Karpas-422 (cell line): ENCODE measurements around the gene CCDC138. TPM values are rescaled to one million over a fixed set of nuclear protein-coding genes. Genes with fewer than 3 reads are reported as not detected.
A peak's percentile ranks its signal among the peaks of the same experiment; 100 is the strongest.

Experiments
- DNase-seq: peaks from one replicate; pipeline ENCODE4 v3.0.0-alpha.2; 2015
- H2AFZ ChIP-seq: fragments of 200-600 bp; sonication (generic); 2 replicates; pipeline ENCODE4 v1.6.1; 2014; ENCODE audit warnings: antibody characterized with exemption, low read length, mixed read lengths
- H3K27ac ChIP-seq: fragments of 200-600 bp; sonication (generic); 2 replicates; pipeline ENCODE4 v1.5.1; 2014; ENCODE audit warnings: mild to moderate bottlenecking, low read length, moderate library complexity
- H3K27me3 ChIP-seq: fragments of 200-600 bp; sonication (generic); 2 replicates; pipeline ENCODE4 v1.6.1; 2014; ENCODE audit warnings: low read length, mixed read lengths
- H3K36me3 ChIP-seq: fragments of 200-600 bp; sonication (generic); 2 replicates; pipeline ENCODE4 v1.6.1; 2014; ENCODE audit warnings: low read length, mixed read lengths; ENCODE audit not compliant: insufficient read depth
- H3K4me1 ChIP-seq: fragments of 200-600 bp; sonication (generic); 2 replicates; pipeline ENCODE4 v1.6.1; 2014; ENCODE audit warnings: mild to moderate bottlenecking, low read length, mixed read lengths
- H3K4me2 ChIP-seq: fragments of 200-600 bp; sonication (generic); 2 replicates; pipeline ENCODE4 v1.6.1; 2014; ENCODE audit warnings: low read length, low read depth, mild to moderate bottlenecking; ENCODE audit not compliant: poor library complexity, severe bottlenecking
- H3K4me3 ChIP-seq: fragments of 200-600 bp; sonication (generic); 2 replicates; pipeline ENCODE4 v1.5.1; 2014; ENCODE audit warnings: mild to moderate bottlenecking, antibody characterized with exemption, low read length, mixed read lengths
- H3K79me2 ChIP-seq: fragments of 200-600 bp; sonication (generic); 2 replicates; pipeline ENCODE4 v1.6.1; 2014; ENCODE audit warnings: mild to moderate bottlenecking, low read length, mixed read lengths
- H3K9ac ChIP-seq: fragments of 200-600 bp; sonication (generic); 2 replicates; pipeline ENCODE4 v1.6.0; 2014; ENCODE audit warnings: low read length
- H3K9me2 ChIP-seq: fragments of 200-600 bp; sonication (generic), shearing (Covaris generic); replicated peaks from 2 replicates; pipeline ENCODE4 v1.6.0; 2014; ENCODE audit warnings: mild to moderate bottlenecking, low read length, moderate library complexity; ENCODE audit not compliant: insufficient read depth
- H3K9me3 ChIP-seq: fragments of 300-700, 200-600 bp; sonication (generic); 2 replicates; pipeline ENCODE4 v1.6.1; 2014; ENCODE audit warnings: low read length, mixed read lengths
- H4K20me1 ChIP-seq: fragments of 200-600 bp; sonication (generic); 2 replicates; pipeline ENCODE4 v1.6.1; 2014; ENCODE audit warnings: mild to moderate bottlenecking, antibody characterized with exemption, low read length, low read depth; ENCODE audit not compliant: insufficient read depth
- total RNA-seq: library from RNA; depleted of rRNA; stranded (reverse); fragments of >200 nt; shearing (Covaris generic); gene quantifications from 2 replicates; pipeline ENCODE4 v1.2.3, GENCODE V29; 2014; ENCODE audit warnings: low replicate concordance

CCDC138 gene
- total RNA-seq, 1 experiment from 2014 or later, result 15.3 TPM

GRCh38 chr2:108918156-108918874 lies 131.7 kb downstream of the CCDC138 start:
- H3K27ac ChIP-seq, result no peak overlapping the region
- H3K9me3 ChIP-seq, result no peaks in the 10 kb centered on the region
- H3K4me3 ChIP-seq, result no peak overlapping the region
- no peaks in the 10 kb centered on the region for H3K27me3 ChIP-seq
- no peaks in the 10 kb centered on the region for H3K79me2 ChIP-seq
- no peaks in the 10 kb centered on the region for H3K9me2 ChIP-seq
- peaks cover 9% of the 10 kb centered on the region for H3K4me1 ChIP-seq
- H4K20me1 ChIP-seq, result no peaks in the 10 kb centered on the region
- peak overlapping the region; percentile 17 for H3K4me2 ChIP-seq
- no peak overlapping the region for H2AFZ ChIP-seq
- no peak for DNase-seq
- H3K36me3 ChIP-seq, result no peaks in the 10 kb centered on the region
- H3K9ac ChIP-seq, result no peak overlapping the region

GRCh38 chr2:108918941-108919341 lies 132.4 kb downstream of the CCDC138 start:
- Histone ChIP-seq H3K27ac (no peak overlapping the region), H3K9ac (no peak overlapping the region), H3K36me3 (no peaks in the 10 kb centered on the region), H2AFZ (no peak overlapping the region), H3K4me3 (no peak overlapping the region), H3K9me3 (no peaks in the 10 kb centered on the region), H3K79me2 (no peaks in the 10 kb centered on the region), H3K4me1 (peaks cover 9% of the 10 kb centered on the region), H4K20me1 (no peaks in the 10 kb centered on the region), H3K27me3 (no peaks in the 10 kb centered on the region), H3K4me2 (peak overlapping the region; percentile 17), H3K9me2 (no peaks in the 10 kb centered on the region)
- DNase-seq, result peak; percentile 48

- no peak for DNase-seq
- no peak overlapping the region for H3K4me3 ChIP-seq
- no peaks in the 10 kb centered on the region for H3K9me2 ChIP-seq
- H3K4me2 ChIP-seq, result no peak overlapping the region
- H3K36me3 ChIP-seq, result no peaks in the 10 kb centered on the region
- H3K9ac ChIP-seq, result no peak overlapping the region
- H2AFZ ChIP-seq, result no peak overlapping the region
- H3K4me1 ChIP-seq, result peaks cover 9% of the 10 kb centered on the region
- no peaks in the 10 kb centered on the region for H3K9me3 ChIP-seq
- H3K79me2 ChIP-seq, result no peaks in the 10 kb centered on the region
- H4K20me1 ChIP-seq, result no peaks in the 10 kb centered on the region
- no peaks in the 10 kb centered on the region for H3K27me3 ChIP-seq
- H3K27ac ChIP-seq, result no peak overlapping the region
These were observed 133.2 kb downstream of the CCDC138 start for GRCh38 chr2:108919571-108920373.

- no peaks in the 10 kb centered on the region for H3K9me3 ChIP-seq
- no peaks in the 10 kb centered on the region for H3K9me2 ChIP-seq
- no peak overlapping the region for H3K4me3 ChIP-seq
- H3K4me2 ChIP-seq, result no peak overlapping the region
- H3K9ac ChIP-seq, result no peak overlapping the region
- H3K4me1 ChIP-seq, result peaks cover 9% of the 10 kb centered on the region
- no peaks in the 10 kb centered on the region for H3K36me3 ChIP-seq
- DNase-seq, result no peak
- H3K27ac ChIP-seq, result no peak overlapping the region
- no peak overlapping the region for H2AFZ ChIP-seq
- H4K20me1 ChIP-seq, result no peaks in the 10 kb centered on the region
- H3K79me2 ChIP-seq, result no peaks in the 10 kb centered on the region
- no peaks in the 10 kb centered on the region for H3K27me3 ChIP-seq
These were observed 134.1 kb downstream of the CCDC138 start for GRCh38 chr2:108920686-108921085.

DNA sequence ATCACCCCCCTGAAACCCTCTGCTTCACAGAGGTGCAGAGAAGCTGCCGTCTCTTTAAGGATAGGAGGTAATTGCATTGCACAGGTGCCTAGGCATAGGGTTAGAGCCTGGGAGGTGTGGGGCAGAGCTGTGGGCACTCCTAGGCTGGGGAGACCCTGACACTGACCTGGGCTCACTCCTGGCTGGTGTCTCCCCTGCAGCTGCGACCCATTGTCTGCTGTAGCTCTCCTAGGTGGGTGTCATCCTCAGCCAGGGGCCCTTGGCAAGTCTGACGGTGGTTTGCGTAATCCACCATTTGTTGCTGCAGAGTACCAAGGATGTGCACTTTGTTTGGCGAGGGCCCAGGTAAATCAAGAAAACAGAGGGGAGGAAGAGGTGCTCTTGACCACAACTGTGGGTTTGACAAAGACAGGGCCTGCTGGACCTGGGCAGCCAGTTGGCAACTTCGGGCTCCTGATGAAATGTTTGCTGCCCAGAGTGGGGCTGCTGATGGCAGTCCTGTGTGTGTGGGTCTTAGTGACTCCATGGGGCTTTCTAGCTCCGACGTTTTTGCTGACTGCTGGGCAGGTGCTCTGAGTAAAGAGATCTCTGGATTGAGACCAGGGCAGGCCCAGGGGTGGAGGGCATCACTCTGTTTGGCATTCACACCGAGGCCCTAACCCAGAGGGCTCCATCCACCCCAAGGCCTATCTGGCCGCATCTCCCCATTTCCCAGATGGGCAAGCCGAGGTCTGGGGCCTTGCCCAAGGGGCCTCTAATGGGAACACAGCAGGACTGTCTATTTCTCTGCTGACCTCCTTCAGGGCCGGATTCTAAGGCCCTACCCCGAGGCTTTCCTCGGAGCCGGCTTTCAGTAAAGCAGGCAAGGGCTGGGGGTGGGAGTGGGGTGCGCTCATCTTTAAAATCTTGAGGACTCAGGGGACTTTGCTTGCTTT lies 134.8 kb downstream of the CCDC138 start:
- H3K4me2 ChIP-seq, result no peak overlapping the region
- H3K4me3 ChIP-seq, result no peak overlapping the region
- no peaks in the 10 kb centered on the region for H3K36me3 ChIP-seq
- H3K27me3 ChIP-seq, result no peaks in the 10 kb centered on the region
- no peaks in the 10 kb centered on the region for H3K9me3 ChIP-seq
- no peak overlapping the region for H3K9ac ChIP-seq
- no peak overlapping the region for H3K27ac ChIP-seq
- no peak overlapping the region for H2AFZ ChIP-seq
- no peaks in the 10 kb centered on the region for H3K9me2 ChIP-seq
- no peak for DNase-seq
- peaks cover 9% of the 10 kb centered on the region for H3K4me1 ChIP-seq
- no peaks in the 10 kb centered on the region for H4K20me1 ChIP-seq
- H3K79me2 ChIP-seq, result no peaks in the 10 kb centered on the region

DNA sequence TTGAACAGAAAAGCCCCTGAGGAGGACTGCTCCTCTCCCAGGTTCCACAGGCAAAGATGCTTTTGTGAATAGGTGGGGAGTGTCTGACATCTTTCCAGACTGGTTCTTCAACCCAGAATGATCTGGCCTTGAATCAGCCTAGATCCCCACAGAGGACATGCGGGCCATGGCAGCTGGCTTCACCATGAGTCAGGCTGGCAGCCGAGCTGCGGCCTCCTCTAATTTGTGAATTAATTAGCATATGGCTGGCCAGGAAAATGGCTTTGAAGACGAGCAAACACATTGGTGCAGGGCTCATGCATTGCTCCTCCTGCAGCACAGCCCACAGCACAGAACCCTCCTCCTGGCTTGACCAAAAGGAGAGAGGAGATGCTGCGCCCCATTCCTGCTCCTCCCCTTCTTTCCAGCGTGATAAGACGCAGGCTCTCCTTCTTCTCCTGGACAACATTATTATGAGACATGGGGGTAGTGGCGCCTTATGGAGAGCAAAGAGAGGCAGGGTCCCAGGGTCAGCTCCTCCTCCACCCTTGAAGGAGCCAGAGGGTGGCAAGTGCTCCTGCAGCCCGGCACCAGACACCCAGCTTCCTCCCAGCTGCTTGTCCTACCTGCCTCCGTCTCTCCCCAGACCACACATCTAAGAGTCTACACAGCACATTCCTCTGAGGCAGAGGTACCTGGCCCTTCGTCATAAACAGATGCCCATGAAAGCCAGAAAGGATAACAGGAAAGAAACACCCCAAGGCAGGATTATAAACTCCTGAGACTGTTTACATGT lies 135.8 kb downstream of the CCDC138 start:
- no peaks in the 10 kb centered on the region for H4K20me1 ChIP-seq
- H3K27ac ChIP-seq, result no peak overlapping the region
- peaks cover 9% of the 10 kb centered on the region for H3K4me1 ChIP-seq
- H3K9ac ChIP-seq, result no peak overlapping the region
- no peak overlapping the region for H3K4me2 ChIP-seq
- DNase-seq, result no peak
- no peaks in the 10 kb centered on the region for H3K27me3 ChIP-seq
- H3K36me3 ChIP-seq, result no peaks in the 10 kb centered on the region
- H3K9me2 ChIP-seq, result no peaks in the 10 kb centered on the region
- no peak overlapping the region for H3K4me3 ChIP-seq
- H2AFZ ChIP-seq, result no peak overlapping the region
- H3K9me3 ChIP-seq, result no peaks in the 10 kb centered on the region
- no peaks in the 10 kb centered on the region for H3K79me2 ChIP-seq

- Histone ChIP-seq H3K4me3 (no peak overlapping the region), H3K36me3 (no peaks in the 10 kb centered on the region), H3K27me3 (no peaks in the 10 kb centered on the region), H3K9me3 (no peaks in the 10 kb centered on the region), H4K20me1 (no peaks in the 10 kb centered on the region), H3K27ac (no peak overlapping the region), H3K4me1 (peaks cover 9% of the 10 kb centered on the region), H3K9me2 (no peaks in the 10 kb centered on the region), H3K79me2 (no peaks in the 10 kb centered on the region), H3K9ac (no peak overlapping the region), H3K4me2 (no peak overlapping the region), H2AFZ (no peak overlapping the region)
- DNase-seq, result no peak
These were observed 136.6 kb downstream of the CCDC138 start for GRCh38 chr2:108923019-108923700.
